Activated CD4-positive, CD25-positive, alpha-beta regulatory T cell (primary cell): ENCODE data around the gene HYPK.
A peak's percentile ranks its signal among the peaks of the same experiment; 100 is the strongest.

Source experiments
- DNase-seq, 4 experiments: peaks; one replicate each; lab custom pipeline; 2025; lab: John Stamatoyannopoulos, UW

The HYPK gene, protein sequence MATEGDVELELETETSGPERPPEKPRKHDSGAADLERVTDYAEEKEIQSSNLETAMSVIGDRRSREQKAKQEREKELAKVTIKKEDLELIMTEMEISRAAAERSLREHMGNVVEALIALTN

GRCh38 chr15:43800286-43801141, at the start of gene HYPK:
HYPK (plus strand) TSS chr15:43800599; CDS start chr15:43800623, 24 bp downstream.
- DNase-seq, result peak; percentile 71 to 88 (median 80)

DNA sequence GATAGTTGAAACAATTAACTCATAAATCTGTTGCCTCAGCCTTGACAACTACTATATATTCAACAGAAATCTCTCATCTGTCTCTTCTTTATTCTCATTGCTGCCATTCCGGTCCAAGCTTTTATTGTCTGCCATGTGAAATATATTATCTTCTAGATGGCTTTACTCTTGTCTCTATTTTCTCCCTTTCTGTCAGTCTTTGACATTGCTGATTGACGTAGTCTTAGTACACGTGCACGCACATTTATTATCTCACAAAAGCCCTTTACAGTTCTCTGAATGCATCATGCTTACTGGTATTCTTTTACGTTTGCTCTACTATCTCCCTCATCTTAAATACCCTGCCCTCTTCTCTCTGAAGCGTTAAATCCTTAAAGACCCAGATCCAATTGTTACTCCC, 48.5 kb upstream of the HYPK start:
- DNase-seq, result no peak

GRCh38 chr15:43762824-43763223, 37.6 kb upstream of the HYPK start:
- DNase-seq, result no peak

DNA sequence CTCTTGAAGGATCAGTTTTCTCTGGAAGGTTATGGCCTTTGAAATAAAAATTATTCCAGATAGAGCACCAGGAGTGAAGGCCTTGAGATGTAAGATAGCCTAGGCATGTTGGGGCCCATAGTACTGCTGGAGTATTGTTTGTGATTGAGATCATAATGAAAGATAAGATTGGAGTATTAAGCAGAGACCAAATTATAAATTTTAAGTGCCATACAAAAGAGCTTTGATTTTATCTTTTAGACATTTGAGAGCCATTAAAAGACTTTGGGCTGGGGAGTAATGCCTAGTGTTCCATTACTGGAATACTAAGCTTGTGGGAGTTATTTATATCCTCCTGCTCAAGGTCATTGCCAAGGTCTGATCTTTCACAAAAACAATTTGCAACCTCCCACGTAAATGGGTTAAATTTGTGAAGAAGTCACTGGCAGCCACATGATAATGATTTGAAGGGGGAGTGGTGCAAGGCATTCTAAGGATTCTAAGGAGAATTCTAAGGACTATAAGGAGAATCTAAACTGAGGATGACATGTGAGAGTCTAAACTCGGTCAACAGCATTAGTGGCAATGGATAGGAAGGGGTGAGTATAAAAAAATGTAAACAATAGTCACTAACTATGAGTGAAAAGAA, 36.5 kb upstream of the HYPK start:
- no peak for DNase-seq

- DNase-seq, result peak; percentile 21 to 34 (median 32)
Observed at GRCh38 chr15:43769584-43770228, 30.7 kb upstream of the HYPK start.

DNA sequence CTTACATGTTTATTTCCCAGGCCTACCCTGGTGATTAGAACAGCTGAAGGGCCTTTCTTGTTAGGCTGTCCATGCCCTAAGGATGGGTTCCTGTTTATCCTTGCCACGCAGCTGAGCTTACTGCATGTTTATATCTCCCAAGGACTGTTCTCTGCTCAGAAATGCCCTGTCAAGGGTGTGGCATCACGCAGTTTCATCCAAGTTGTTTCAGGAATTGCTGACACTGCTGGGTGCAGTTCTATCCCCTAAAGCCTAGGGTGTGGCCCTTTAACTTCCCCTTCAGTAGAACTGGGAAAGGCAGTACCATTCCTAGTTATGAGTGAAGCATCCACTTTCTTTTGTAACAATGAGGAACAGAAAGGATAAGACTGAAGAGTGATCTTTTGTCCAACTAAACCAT, 28.6 kb upstream of the HYPK start:
- DNase-seq, result no peak

- no peak for DNase-seq
Observed at GRCh38 chr15:43772624-43773023, 27.8 kb upstream of the HYPK start.

GRCh38 chr15:43774062-43774461, 26.3 kb upstream of the HYPK start:
- no peak for DNase-seq

DNA sequence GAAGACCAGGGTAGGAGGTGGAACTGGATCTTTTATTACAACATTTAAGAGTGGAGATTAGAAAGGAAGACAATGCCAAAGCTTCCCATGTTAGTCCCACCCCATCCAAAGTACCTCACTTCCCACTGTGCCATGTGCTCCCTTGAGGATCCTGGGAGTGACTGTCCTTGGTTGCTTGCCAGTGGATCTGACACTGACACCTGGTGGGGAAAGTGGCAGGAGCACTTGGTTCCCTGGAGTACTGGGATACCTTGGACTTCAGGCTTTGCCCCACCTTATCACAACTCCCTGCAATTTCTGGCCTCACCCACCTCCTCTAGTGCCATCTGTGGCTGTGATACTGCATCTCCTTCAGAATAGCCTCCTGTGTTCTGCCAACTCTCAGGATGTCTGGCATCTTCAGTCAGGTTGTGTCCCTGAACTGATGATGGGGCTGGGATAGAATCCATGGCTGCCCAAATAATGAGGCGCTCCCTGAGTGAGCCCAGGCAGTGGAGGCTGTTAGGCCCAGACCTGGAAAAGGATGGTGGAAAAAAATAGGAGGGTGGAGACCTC, 24.9 kb upstream of the HYPK start:
- no peak for DNase-seq

GRCh38 chr15:43776101-43776717, 24.2 kb upstream of the HYPK start:
- DNase-seq, result no peak

DNA sequence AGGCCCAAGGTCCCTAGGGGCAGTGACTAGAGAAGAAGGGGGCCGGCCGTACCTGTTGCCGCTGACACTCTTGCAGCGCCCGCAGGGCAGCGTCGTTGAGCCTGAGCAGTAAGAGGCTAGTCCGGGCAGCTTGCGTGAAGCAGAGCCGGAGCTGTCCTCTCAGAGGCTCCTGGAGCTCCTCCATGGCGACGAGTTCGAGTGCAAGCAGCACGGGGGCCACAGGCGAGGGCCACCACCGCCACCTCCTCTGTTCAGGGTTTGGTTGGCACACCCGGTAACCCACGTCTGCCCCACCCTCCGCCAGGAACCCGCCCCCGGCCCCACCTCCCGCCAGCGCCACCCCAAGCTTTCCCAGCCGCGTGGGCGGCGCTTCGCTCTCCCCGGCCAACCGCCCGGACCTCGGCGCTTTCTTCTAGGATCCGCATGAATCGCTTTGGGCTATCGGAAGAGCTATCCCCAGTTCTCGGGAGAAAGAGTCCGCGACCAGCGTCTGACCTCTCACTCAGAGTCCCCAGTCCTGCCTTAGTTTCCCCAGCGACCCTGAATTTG, 23.6 kb upstream of the HYPK start, which contains the start of gene ELL3:
Gene ELL3, minus strand, starts transcription at position 249 of the 549 bp plus-strand sequence. Its CDS starts 65 bp downstream, at position 184.
- peak; percentile 46 to 63 (median 54) for DNase-seq

DNA sequence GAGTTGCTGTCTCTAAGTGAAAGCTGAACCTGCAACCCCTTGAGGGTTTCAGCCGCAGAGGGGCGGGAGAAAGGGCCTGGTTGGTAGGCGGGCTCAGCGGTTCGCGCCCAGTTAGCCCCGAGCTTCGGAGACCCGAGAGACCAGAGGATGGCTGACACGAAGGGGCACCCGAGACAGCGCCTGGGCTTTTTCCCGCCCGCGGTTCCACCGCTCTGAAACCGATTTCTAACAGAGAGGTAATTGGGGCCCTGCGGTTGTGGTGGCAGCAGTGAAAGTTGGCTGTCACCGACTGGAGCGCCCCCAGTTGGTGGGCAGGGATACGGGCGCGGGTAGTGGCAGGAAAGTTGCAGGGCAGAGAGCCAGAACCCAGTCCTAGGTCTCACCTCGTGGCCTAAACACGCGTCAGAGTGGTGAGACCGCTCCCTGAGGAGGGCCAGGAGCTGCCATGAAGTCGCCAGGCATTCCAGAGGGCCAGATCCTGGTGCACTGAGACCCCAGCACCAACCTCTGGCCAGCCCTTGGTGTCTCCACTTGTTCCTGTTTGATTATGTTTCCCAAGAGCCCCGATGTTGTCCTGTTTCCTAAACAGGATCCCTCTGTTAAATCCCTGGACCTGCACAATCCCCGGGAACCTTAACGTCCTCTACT, 23.0 kb upstream of the HYPK start:
- DNase-seq, result peak; percentile 46 to 76 (median 65)

- no peak for DNase-seq
Observed at GRCh38 chr15:43779016-43779415, 21.4 kb upstream of the HYPK start.

- DNase-seq, result no peak
Observed at GRCh38 chr15:43789409-43789808, 11.0 kb upstream of the HYPK start.

DNA sequence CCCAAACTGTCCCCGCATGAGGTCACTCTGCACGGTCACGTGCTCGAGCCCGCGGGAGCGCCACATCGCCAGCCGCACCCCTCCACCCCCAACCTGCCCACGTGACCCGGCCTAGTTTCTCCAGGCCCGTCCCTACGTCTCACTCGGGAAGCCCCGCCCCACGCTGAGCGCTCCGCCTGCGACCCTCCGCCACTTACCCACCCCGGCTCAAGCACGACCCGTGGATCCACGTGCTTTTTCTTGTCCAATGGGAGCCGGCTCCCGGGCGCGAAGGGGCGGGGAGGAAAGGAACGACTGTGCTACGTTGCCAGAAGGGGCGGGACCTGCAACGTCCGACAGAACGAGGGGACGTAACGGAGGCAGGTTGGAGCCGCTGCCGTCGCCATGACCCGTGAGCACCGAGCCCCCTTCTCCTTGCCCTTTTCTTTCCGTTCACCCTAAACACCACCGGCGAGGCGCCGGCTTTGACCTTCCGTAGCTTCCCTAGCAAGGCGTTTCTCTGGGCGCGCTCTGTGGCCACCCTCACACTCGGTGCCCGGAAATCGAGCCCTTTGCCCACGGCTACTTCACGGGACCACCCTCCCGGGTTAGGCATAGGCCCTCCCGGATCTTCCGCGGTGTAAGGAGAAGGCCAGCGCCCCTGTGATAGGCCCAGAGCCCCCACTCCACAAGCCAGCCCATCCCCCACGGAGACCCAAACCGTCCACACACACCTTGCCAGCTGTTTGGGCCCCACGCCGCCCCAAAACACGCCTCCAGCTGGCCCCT, 8.2 kb upstream of the HYPK start, which contains the start of gene SERF2:
Gene SERF2, plus strand, starts transcription at position 328 of the 768 bp plus-strand sequence. Its CDS starts 57 bp downstream, at position 385.
- peak; percentile 98 to 99 (median 99) for DNase-seq

GRCh38 chr15:43792761-43793476, 7.5 kb upstream of the HYPK start:
- no peak for DNase-seq

GRCh38 chr15:43793647-43794046, 6.8 kb upstream of the HYPK start:
- DNase-seq, result no peak

DNA sequence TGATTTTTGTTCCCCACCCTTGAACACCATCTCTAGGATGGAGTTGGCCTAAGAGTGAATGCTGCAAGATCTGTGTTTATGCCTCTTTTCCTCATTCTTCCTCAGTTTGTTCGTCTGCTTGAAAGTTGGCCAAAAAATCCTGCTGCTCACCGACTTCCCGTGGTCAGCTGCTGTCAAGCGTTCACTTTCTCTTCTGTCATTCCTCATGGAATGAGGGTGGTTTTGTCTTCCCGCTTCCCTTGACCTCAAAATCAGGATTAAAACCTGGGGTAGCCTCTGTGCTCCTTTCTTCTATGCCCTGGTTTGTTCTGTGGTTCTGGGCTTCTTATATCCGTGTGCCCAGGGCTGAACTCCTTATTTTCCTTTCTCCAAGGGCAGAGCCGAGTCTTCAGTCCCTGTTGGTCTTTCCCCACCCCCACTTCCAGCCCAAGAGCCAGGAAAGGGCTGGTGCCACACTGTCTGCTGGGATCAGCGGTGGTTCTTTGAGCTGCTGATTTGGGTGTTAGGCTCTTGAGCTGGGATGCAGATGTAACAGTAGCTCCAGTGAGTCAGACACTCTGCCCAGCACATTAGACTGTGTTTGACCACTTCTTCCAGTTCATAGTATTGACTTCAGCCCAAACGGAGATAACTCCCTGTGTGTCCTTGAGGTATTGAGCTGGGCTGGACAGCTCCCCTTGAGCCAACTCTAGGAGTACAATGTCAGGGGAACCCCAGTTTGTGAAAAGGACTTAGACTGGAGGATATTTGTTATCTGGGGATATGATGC, 5.9 kb upstream of the HYPK start:
- DNase-seq, result no peak
